Mesendoderm (in vitro differentiated cells): ENCODE data around the gene KIAA0232.

ENCODE experiments used
- DNase-seq: peaks from one replicate; pipeline ENCODE4 v3.0.0; 2013
- H2AK5ac ChIP-seq: 2 replicates; pipeline ENCODE4 v1.6.1; 2013; ENCODE audit warnings: low read length, inconsistent platforms
- H2BK120ac ChIP-seq: 2 replicates; pipeline ENCODE4 v1.6.1; 2013; ENCODE audit warnings: low read depth, mild to moderate bottlenecking, low read length, moderate library complexity, mixed read lengths
- H2BK15ac ChIP-seq: replicated peaks from 2 replicates; pipeline ENCODE4 v1.6.1; 2013; ENCODE audit warnings: low read depth, mild to moderate bottlenecking, moderate library complexity
- H2BK5ac ChIP-seq: 2 replicates; pipeline ENCODE4 v1.6.1; 2013; ENCODE audit warnings: low read length, inconsistent platforms
- H3K18ac ChIP-seq: 2 replicates; pipeline ENCODE4 v1.6.1; 2013; ENCODE audit warnings: mild to moderate bottlenecking, low read length, mixed read lengths
- H3K23ac ChIP-seq: one replicate; pipeline ENCODE4 v1.6.1; 2013; ENCODE audit warnings: low read length
- H3K27ac ChIP-seq: 2 replicates; pipeline ENCODE4 v1.5.1; 2013; ENCODE audit warnings: low read depth, mild to moderate bottlenecking, inconsistent platforms, low read length, moderate library complexity
- H3K27me3 ChIP-seq: 2 replicates; pipeline ENCODE4 v1.6.1; 2013; ENCODE audit warnings: low read length, control low read depth, mild to moderate bottlenecking, inconsistent platforms; ENCODE audit not compliant: insufficient read depth, poor library complexity
- H3K36me3 ChIP-seq: 2 replicates; pipeline ENCODE4 v1.6.1; 2013; ENCODE audit warnings: low read length, inconsistent platforms; ENCODE audit not compliant: control insufficient read depth, insufficient read depth
- H3K4ac ChIP-seq: one replicate; pipeline ENCODE4 v1.6.1; 2013; ENCODE audit warnings: low read depth, mild to moderate bottlenecking, low read length, moderate library complexity
- H3K4me1 ChIP-seq: 2 replicates; pipeline ENCODE4 v1.6.1; 2013; ENCODE audit warnings: low read depth, low read length, inconsistent platforms; ENCODE audit not compliant: control insufficient read depth
- H3K4me2 ChIP-seq: 2 replicates; pipeline ENCODE4 v1.6.1; 2013; ENCODE audit warnings: low read length
- H3K4me3 ChIP-seq: 2 replicates; pipeline ENCODE4 v1.5.1; 2013; ENCODE audit warnings: mild to moderate bottlenecking, low read length
- H3K56ac ChIP-seq: one replicate; pipeline ENCODE4 v1.6.1; 2013; ENCODE audit warnings: low read length
- H3K79me1 ChIP-seq: 2 replicates; pipeline ENCODE4 v1.6.1; 2013; ENCODE audit warnings: low read length, inconsistent platforms
- H3K79me2 ChIP-seq: 2 replicates; pipeline ENCODE4 v1.6.1; 2013; ENCODE audit warnings: mild to moderate bottlenecking, low read length; ENCODE audit not compliant: control insufficient read depth, insufficient read depth
- H3K9ac ChIP-seq: 2 replicates; pipeline ENCODE4 v1.6.1; 2013; ENCODE audit warnings: low read length, inconsistent platforms
- H4K5ac ChIP-seq: one replicate; pipeline ENCODE4 v1.6.1; 2013; ENCODE audit warnings: low read length
- H4K8ac ChIP-seq: one replicate; pipeline ENCODE4 v1.6.1; 2013; ENCODE audit warnings: low read depth, mild to moderate bottlenecking, control low read depth, low read length, moderate library complexity
- WGBS: extraction: QIAGEN DNeasy Blood & Tissue Kit; methylation state at CpG from one replicate; pipeline ENCODE4 v1.1.7; 2013; ENCODE audit warnings: low lambda C conversion rate, missing lambda C conversion rate; ENCODE audit not compliant: insufficient coverage; ENCODE audit errors: extremely low coverage; 5-methylcytosine and 5-hydroxymethylcytosine counted together

The KIAA0232 gene

GRCh38 chr4:6811165-6811564 lies 28.6 kb downstream of the KIAA0232 start:
- no peaks in the 10 kb centered on the region for H3K27me3 ChIP-seq
- no peak overlapping the region for H3K23ac ChIP-seq
- H3K79me1 ChIP-seq = peaks cover 13% of the 10 kb centered on the region
- H3K4me3 ChIP-seq = no peak overlapping the region
- no peak for DNase-seq
- H4K5ac ChIP-seq = no peak overlapping the region
- no peak overlapping the region for H2BK15ac ChIP-seq
- no peaks in the 10 kb centered on the region for H3K36me3 ChIP-seq
- no peak overlapping the region for H3K18ac ChIP-seq
- H3K56ac ChIP-seq = no peak overlapping the region
- no peak overlapping the region for H3K4ac ChIP-seq
- no peak overlapping the region for H4K8ac ChIP-seq
- no peak overlapping the region for H2AK5ac ChIP-seq
- WGBS = no CpG with 5 or more reads among the region's 6 CpGs
- H3K27ac ChIP-seq = no peak overlapping the region
- H3K4me1 ChIP-seq = no peaks in the 10 kb centered on the region
- H2BK120ac ChIP-seq = no peak overlapping the region
- H3K79me2 ChIP-seq = peaks cover 8% of the 10 kb centered on the region
- no peak overlapping the region for H3K9ac ChIP-seq
- H2BK5ac ChIP-seq = no peak overlapping the region
- no peak overlapping the region for H3K4me2 ChIP-seq

GRCh38 chr4:6812766-6813165 lies 30.2 kb downstream of the KIAA0232 start:
- Histone ChIP-seq H3K79me2 (peaks cover 8% of the 10 kb centered on the region), H3K4me2 (no peak overlapping the region), H2AK5ac (no peak overlapping the region), H3K4ac (no peak overlapping the region), H3K79me1 (peaks cover 13% of the 10 kb centered on the region), H3K4me3 (no peak overlapping the region), H3K18ac (no peak overlapping the region), H2BK15ac (no peak overlapping the region), H4K5ac (no peak overlapping the region), H3K23ac (no peak overlapping the region), H3K36me3 (no peaks in the 10 kb centered on the region), H2BK120ac (no peak overlapping the region), H2BK5ac (no peak overlapping the region), H3K9ac (no peak overlapping the region), H3K27ac (no peak overlapping the region), H3K4me1 (no peaks in the 10 kb centered on the region), H3K27me3 (no peaks in the 10 kb centered on the region), H3K56ac (no peak overlapping the region), H4K8ac (no peak overlapping the region)
- no peak for DNase-seq

GRCh38 chr4:6813725-6814124 lies 31.2 kb downstream of the KIAA0232 start:
- no peak overlapping the region for H3K18ac ChIP-seq
- no peak for DNase-seq
- H3K79me2 ChIP-seq = peaks cover 8% of the 10 kb centered on the region
- no peak overlapping the region for H2BK15ac ChIP-seq
- no peaks in the 10 kb centered on the region for H3K27me3 ChIP-seq
- WGBS = no CpG with 5 or more reads among the region's 3 CpGs
- peaks cover 10% of the 10 kb centered on the region for H3K79me1 ChIP-seq
- H3K27ac ChIP-seq = no peak overlapping the region
- H3K9ac ChIP-seq = no peak overlapping the region
- no peak overlapping the region for H2BK5ac ChIP-seq
- H2AK5ac ChIP-seq = no peak overlapping the region
- no peak overlapping the region for H3K4me3 ChIP-seq
- no peak overlapping the region for H2BK120ac ChIP-seq
- H4K5ac ChIP-seq = no peak overlapping the region
- H3K56ac ChIP-seq = no peak overlapping the region
- no peak overlapping the region for H3K4ac ChIP-seq
- no peak overlapping the region for H3K4me2 ChIP-seq
- no peaks in the 10 kb centered on the region for H3K36me3 ChIP-seq
- no peaks in the 10 kb centered on the region for H3K4me1 ChIP-seq
- H3K23ac ChIP-seq = no peak overlapping the region
- no peak overlapping the region for H4K8ac ChIP-seq

- DNase-seq = no peak
- Histone ChIP-seq H3K27ac (no peak overlapping the region), H4K8ac (no peak overlapping the region), H3K79me1 (peaks cover 13% of the 10 kb centered on the region), H3K9ac (no peak overlapping the region), H4K5ac (no peak overlapping the region), H3K4ac (no peak overlapping the region), H3K18ac (no peak overlapping the region), H2BK5ac (no peak overlapping the region), H3K27me3 (no peaks in the 10 kb centered on the region), H3K36me3 (no peaks in the 10 kb centered on the region), H3K4me3 (no peak overlapping the region), H3K4me2 (no peak overlapping the region), H3K4me1 (no peaks in the 10 kb centered on the region), H3K56ac (no peak overlapping the region), H2BK120ac (no peak overlapping the region), H3K23ac (no peak overlapping the region), H3K79me2 (peaks cover 10% of the 10 kb centered on the region), H2BK15ac (no peak overlapping the region), H2AK5ac (no peak overlapping the region)
- no CpG with 5 or more reads among the region's 9 CpGs for WGBS
Observed at GRCh38 chr4:6815029-6815836, 32.7 kb downstream of the KIAA0232 start.

- no peak overlapping the region for H3K23ac ChIP-seq
- peaks cover 13% of the 10 kb centered on the region for H3K79me1 ChIP-seq
- no peak for DNase-seq
- no peaks in the 10 kb centered on the region for H3K27me3 ChIP-seq
- no peaks in the 10 kb centered on the region for H3K36me3 ChIP-seq
- H3K79me2 ChIP-seq = peaks cover 9% of the 10 kb centered on the region
- H3K4me3 ChIP-seq = no peak overlapping the region
- H2BK120ac ChIP-seq = no peak overlapping the region
- no peak overlapping the region for H4K8ac ChIP-seq
- no peak overlapping the region for H2BK15ac ChIP-seq
- no peak overlapping the region for H3K18ac ChIP-seq
- no peak overlapping the region for H3K56ac ChIP-seq
- no peaks in the 10 kb centered on the region for H3K4me1 ChIP-seq
- H3K9ac ChIP-seq = no peak overlapping the region
- no peak overlapping the region for H2AK5ac ChIP-seq
- H3K27ac ChIP-seq = no peak overlapping the region
- H3K4ac ChIP-seq = no peak overlapping the region
- no peak overlapping the region for H4K5ac ChIP-seq
- H3K4me2 ChIP-seq = no peak overlapping the region
- no CpG with 5 or more reads among the region's 1 CpG for WGBS
- H2BK5ac ChIP-seq = no peak overlapping the region
Observed at GRCh38 chr4:6819295-6819694, 36.8 kb downstream of the KIAA0232 start.

GRCh38 chr4:6820695-6821094 lies 38.2 kb downstream of the KIAA0232 start:
- H4K5ac ChIP-seq = no peak overlapping the region
- no peak overlapping the region for H2BK15ac ChIP-seq
- H3K4me2 ChIP-seq = no peak overlapping the region
- H2BK120ac ChIP-seq = no peak overlapping the region
- no peak overlapping the region for H2BK5ac ChIP-seq
- H3K27ac ChIP-seq = no peak overlapping the region
- peaks cover 6% of the 10 kb centered on the region for H3K79me2 ChIP-seq
- H3K4me1 ChIP-seq = no peaks in the 10 kb centered on the region
- DNase-seq = no peak
- no peak overlapping the region for H2AK5ac ChIP-seq
- H3K79me1 ChIP-seq = peaks cover 10% of the 10 kb centered on the region
- H3K27me3 ChIP-seq = no peaks in the 10 kb centered on the region
- no peak overlapping the region for H3K18ac ChIP-seq
- H3K4ac ChIP-seq = no peak overlapping the region
- no peak overlapping the region for H3K56ac ChIP-seq
- H3K36me3 ChIP-seq = no peaks in the 10 kb centered on the region
- H3K9ac ChIP-seq = no peak overlapping the region
- H3K4me3 ChIP-seq = no peak overlapping the region
- H3K23ac ChIP-seq = no peak overlapping the region
- no peak overlapping the region for H4K8ac ChIP-seq
- no CpG with 5 or more reads among the region's 1 CpG for WGBS
